GM23338 (cell line): ENCODE data around the gene YLPM1.

ENCODE experiments used
- CREB1 ChIP-seq: fragments of 250-450 bp; sonication (Bioruptor Pico); IDR thresholded peaks from 2 replicates; pipeline ENCODE4 v1.5.0; 2020; ENCODE audit warnings: low read depth, mild to moderate bottlenecking, moderate library complexity
- CTCF ChIP-seq, 2 experiments: fragments of 200-600 bp in 1 of 2; sonication (generic) in 1 of 2; conservative IDR thresholded peaks; 2 replicates each; pipeline versions ENCODE4 v1.5.1 to v1.6.1; 2016 to 2017; ENCODE audit warnings: antibody characterized with exemption in 2 of 2, low read depth in 2 of 2, mild to moderate bottlenecking in 2 of 2, moderate library complexity in 1 of 2
- ETS1 ChIP-seq: IDR thresholded peaks from 2 replicates; pipeline ENCODE4 v1.6.1; 2016; ENCODE audit warnings: antibody characterized with exemption
- EZH2 ChIP-seq: fragments of 200-600 bp; sonication (generic); IDR thresholded peaks from one replicate; pipeline ENCODE4 v1.8.0; 2017; ENCODE audit warnings: antibody characterized with exemption, mild to moderate bottlenecking, low read depth; ENCODE audit not compliant: unreplicated experiment
- EZH2phosphoT487 ChIP-seq: fragments of 200-600 bp; sonication (generic); IDR thresholded peaks from one replicate; pipeline ENCODE4 v1.8.1; 2018; ENCODE audit warnings: antibody characterized with exemption; ENCODE audit not compliant: unreplicated experiment
- JUNB ChIP-seq: IDR thresholded peaks from one replicate; pipeline ENCODE4 v1.6.1; 2016; ENCODE audit warnings: antibody characterized with exemption; ENCODE audit not compliant: unreplicated experiment
- NANOG ChIP-seq: IDR thresholded peaks from 2 replicates; pipeline ENCODE4 v1.6.1; 2016; ENCODE audit warnings: antibody characterized with exemption, borderline replicate concordance
- POLR2AphosphoS5 ChIP-seq: IDR thresholded peaks from 2 replicates; pipeline ENCODE4 v1.6.1; 2016; ENCODE audit warnings: antibody characterized with exemption, low read depth
- REST ChIP-seq: IDR thresholded peaks from one replicate; pipeline ENCODE4 v1.6.1; 2018; ENCODE audit warnings: antibody characterized with exemption; ENCODE audit not compliant: unreplicated experiment
- STAT1 ChIP-seq: IDR thresholded peaks from one replicate; pipeline ENCODE4 v1.6.1; 2016; ENCODE audit warnings: antibody characterized with exemption; ENCODE audit not compliant: unreplicated experiment
- ZNF114 ChIP-seq: fragments of 250-450 bp; sonication (Bioruptor Pico); IDR thresholded peaks from 2 replicates; pipeline ENCODE4 v1.5.0; 2020; ENCODE audit warnings: mild to moderate bottlenecking, moderate library complexity
- ZNF331 ChIP-seq: fragments of 250-450 bp; sonication (Bioruptor Pico); IDR thresholded peaks from 2 replicates; pipeline ENCODE4 v1.5.0; 2020; ENCODE audit warnings: low read depth, mild to moderate bottlenecking, moderate library complexity

DNA sequence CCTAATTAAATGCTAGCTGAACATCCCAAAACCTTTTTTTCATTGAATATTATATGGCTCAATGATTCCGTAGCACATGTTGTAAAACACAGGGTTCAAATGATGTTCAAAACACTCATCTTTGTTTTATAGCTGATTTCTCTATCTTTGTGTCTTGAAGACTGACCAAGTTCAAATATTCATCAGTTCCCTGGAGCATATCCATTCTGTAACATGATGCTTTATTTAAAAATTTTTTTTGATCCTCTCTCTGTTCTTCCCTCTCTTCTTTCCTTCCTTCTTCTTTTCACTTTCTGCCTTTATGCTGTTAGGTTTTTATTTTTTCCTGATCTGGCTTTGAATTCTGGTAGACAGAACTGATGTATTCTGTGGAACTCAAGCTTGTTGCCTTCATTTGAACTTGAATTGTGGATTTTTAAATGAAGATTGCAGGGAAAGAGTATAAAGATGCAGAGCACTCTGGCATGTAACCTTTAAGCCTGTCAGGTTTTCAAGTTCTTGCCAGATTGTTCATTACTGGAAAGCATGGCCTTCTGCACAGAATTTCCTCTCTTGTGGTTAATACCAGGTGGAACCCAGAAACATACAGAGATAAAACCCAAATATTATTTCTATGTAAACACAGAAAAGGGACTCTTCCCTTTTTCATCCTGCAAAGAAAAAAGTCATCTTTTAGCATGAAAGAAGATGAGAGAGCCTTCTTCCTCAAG is 73.3 kb downstream of the YLPM1 start:
- TF ChIP-seq CTCF (conservative IDR thresholded peaks at IDR 0.05; ENCODE audit: low read depth in 2 of 2) (no peak), EZH2phosphoT487 (no peak), POLR2AphosphoS5 (no peak), REST (no peak), EZH2 (no peak), JUNB (no peak), ZNF331 (CRISPR knock-in tag) (no peak), CREB1 (CRISPR knock-in tag) (no peak), ETS1 (no peak), ZNF114 (CRISPR knock-in tag) (no peak), NANOG (no peak), STAT1 (no peak)
